Lower leg skin (tissue), 3 donors: Measurements from ENCODE around the gene GPR18.

ENCODE experiments used
- POLR2A ChIP-seq, 2 donors: fragments of 450-650 bp; IDR thresholded peaks; one replicate each; pipeline ENCODE4 v1.6.1; 2016 to 2017; ENCODE audit warnings: antibody characterized with exemption in 2 of 2, mild to moderate bottlenecking in 1 of 2, moderate library complexity in 1 of 2
- TF ChIP-seq, protein P1 (sequence below), 3 donors: fragments of 450-650 bp; IDR thresholded peaks; one replicate each; pipeline ENCODE4 v1.5.1; 2016; ENCODE audit warnings: antibody characterized with exemption in 3 of 3, mild to moderate bottlenecking in 3 of 3, moderate library complexity in 2 of 3

- TF ChIP-seq, protein P1, sequence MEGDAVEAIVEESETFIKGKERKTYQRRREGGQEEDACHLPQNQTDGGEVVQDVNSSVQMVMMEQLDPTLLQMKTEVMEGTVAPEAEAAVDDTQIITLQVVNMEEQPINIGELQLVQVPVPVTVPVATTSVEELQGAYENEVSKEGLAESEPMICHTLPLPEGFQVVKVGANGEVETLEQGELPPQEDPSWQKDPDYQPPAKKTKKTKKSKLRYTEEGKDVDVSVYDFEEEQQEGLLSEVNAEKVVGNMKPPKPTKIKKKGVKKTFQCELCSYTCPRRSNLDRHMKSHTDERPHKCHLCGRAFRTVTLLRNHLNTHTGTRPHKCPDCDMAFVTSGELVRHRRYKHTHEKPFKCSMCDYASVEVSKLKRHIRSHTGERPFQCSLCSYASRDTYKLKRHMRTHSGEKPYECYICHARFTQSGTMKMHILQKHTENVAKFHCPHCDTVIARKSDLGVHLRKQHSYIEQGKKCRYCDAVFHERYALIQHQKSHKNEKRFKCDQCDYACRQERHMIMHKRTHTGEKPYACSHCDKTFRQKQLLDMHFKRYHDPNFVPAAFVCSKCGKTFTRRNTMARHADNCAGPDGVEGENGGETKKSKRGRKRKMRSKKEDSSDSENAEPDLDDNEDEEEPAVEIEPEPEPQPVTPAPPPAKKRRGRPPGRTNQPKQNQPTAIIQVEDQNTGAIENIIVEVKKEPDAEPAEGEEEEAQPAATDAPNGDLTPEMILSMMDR (IDR thresholded peaks at IDR 0.05) = no peak
- no peak for TF ChIP-seq POLR2A (IDR thresholded peaks at IDR 0.05)
Measured at GRCh38 chr13:99218126-99218525, 40.1 kb downstream of the GPR18 start.
